NT2/D1 (cell line): ENCODE results near the gene MRTFA.

ENCODE experiments used
- SUZ12 ChIP-seq: IDR thresholded peaks from 2 replicates; pipeline ENCODE4 v1.6.1; 2011; ENCODE audit not compliant: insufficient read length, insufficient read depth; ENCODE audit errors: extremely low read depth
- YY1 ChIP-seq: IDR thresholded peaks from 2 replicates; pipeline ENCODE4 v1.6.1; 2011; ENCODE audit not compliant: insufficient read length, insufficient read depth
- ZNF274 ChIP-seq: IDR thresholded peaks from 2 replicates; pipeline ENCODE4 v1.6.1; 2011; ENCODE audit warnings: mild to moderate bottlenecking, low read depth, low read length

DNA sequence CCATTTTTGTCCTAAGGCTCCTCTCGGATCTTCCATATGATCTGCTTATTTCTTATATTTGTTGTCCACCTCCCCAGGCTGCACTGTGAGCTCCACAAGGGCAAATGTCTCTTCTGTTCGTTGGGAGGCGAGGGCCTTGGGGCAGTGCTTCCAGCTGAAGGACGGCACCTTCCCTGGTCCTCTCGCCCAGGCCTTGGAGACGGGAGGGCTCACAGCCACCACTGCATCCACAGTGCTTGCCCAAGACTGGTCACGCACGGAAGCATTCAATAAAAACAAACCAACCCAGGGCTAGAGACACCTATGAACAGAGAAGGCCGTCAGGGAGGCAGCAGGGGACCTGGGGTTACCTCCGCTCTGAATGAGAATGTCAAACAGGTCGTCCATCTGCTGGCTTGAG is 219.9 kb downstream of the MRTFA start:
- no peak for TF ChIP-seq YY1
- TF ChIP-seq ZNF274 = no peak
- no peak for TF ChIP-seq SUZ12
